HG03196 (cell line): Measurements from ENCODE around the gene ZNF786.
"Not testable (repeated sequence)": the region's sequence is repeated elsewhere in the genome, so short reads cannot be mapped to it uniquely, and the experiment has no call there.

Experiments used
- ATAC-seq: cut with Tn5 transposase; IDR thresholded peaks from one replicate; pipeline ENCODE4 v1.9.1; 2021; ENCODE audit not compliant: unreplicated experiment

Gene ZNF786, protein sequence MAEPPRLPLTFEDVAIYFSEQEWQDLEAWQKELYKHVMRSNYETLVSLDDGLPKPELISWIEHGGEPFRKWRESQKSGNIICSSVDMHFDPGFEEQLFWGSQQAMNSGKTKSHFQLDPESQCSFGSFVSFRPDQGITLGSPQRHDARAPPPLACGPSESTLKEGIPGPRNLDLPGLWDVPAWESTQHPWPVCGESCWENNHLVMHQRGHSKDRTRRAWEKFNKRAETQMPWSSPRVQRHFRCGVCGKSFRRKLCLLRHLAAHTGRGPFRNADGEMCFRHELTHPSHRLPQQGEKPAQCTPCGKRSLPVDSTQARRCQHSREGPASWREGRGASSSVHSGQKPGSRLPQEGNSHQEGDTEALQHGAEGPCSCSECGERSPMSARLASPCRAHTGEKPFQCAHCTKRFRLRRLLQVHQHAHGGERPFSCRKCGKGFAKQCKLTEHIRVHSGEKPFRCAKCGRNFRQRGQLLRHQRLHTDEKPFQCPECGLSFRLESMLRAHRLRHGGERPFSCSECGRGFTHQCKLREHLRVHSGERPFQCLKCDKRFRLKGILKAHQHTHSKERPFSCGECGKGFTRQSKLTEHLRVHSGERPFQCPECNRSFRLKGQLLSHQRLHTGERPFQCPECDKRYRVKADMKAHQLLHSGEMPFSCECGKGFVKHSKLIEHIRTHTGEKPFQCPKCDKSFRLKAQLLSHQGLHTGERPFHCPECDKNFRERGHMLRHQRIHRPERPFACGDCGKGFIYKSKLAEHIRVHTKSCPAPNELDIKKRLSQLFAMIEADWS

DNA sequence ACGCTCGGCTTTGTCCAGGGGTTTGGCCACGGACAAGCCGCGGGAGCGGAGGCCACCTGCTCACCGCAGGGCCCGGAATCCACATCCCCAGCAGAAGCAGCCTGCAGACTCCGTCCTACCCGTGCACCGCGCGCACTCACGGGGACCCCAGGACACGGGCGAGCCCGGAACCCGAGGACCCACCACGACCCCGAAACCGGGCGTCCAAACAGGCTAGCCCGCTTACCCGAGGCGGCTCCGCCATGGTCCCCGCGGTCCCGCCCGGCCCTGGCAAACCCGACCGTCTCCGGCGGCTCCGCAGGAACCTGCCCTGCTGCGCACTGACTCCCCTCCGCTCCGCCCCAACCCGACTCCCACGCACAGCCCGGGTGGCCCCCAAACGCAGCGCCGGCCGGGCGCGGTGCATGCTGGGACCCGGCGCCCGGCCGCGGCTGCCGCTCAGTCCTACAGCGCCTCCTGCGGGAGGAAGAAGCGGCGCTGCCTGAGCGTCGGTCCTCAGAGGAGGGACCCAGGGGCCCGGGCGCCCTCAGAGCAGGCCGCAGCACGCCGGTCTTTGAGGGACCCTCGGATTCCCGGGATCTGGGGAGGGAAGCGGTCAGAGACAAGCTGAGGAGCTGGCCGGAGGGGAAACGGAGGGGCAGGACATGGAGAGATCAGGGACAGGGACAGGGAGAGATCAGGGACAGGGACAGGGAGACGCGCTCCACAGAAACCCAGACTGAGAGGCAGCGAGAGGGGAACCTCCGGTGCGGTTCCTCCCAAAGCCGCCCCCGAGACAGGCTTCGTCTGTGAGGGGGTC lies at the start of gene ZNF786:
Gene ZNF786 (minus strand): TSS at position 322 of the 799 bp plus-strand sequence. CDS start 78 bp downstream, at position 244.
- peak; percentile 89 for ATAC-seq

DNA sequence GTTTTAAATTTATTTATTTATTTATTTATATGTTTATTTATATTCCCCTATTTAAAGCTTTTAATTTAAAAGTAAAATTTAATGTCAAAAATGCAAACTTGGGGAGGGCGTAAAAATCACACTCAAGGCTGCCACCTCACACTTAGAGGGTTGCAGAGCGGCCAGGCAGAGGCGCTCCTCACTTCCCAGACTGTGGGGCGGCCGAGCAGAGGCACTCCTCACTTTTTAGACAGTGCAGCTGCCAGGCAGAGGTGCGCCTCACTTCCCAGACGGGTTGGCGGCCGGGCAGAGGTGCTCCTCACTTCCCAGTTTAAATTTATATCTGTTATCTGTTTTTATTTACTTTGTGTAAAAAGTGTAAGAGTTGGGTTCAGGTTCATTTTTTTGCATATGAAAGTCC lies 45.6 kb upstream of the ZNF786 start:
- ATAC-seq = no peak

DNA sequence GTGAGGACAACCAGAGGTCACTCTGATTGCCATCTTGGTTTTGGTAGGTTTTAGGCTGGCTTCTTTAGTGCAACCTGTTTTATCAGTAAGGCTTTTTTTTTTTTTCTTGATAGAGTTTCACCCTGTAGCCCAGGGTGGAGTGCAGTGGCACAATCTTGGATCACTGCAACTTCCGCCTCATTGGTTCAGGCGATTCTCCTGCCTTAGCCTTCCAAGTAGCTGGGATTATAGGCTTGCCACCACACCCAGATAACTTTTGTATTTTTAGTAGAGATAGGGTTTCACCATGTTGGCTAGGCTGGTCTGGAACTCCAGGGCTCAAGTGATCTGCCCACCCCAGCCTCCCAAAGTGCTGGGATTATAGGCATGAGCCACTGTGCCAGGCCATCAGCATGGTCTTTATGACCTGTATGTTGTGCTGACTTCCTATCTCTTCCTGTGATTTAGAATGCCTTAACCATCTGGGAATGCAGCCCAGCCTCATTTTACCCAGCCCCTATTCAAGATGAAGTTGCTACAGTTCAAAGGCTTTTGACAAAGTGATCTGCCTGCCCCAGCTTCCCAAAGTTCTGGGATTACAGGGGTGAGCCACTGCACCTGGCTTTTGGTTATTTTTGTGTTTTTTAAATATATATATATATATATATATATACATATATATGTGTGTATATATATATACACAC lies 42.7 kb upstream of the ZNF786 start:
- no peak for ATAC-seq

DNA sequence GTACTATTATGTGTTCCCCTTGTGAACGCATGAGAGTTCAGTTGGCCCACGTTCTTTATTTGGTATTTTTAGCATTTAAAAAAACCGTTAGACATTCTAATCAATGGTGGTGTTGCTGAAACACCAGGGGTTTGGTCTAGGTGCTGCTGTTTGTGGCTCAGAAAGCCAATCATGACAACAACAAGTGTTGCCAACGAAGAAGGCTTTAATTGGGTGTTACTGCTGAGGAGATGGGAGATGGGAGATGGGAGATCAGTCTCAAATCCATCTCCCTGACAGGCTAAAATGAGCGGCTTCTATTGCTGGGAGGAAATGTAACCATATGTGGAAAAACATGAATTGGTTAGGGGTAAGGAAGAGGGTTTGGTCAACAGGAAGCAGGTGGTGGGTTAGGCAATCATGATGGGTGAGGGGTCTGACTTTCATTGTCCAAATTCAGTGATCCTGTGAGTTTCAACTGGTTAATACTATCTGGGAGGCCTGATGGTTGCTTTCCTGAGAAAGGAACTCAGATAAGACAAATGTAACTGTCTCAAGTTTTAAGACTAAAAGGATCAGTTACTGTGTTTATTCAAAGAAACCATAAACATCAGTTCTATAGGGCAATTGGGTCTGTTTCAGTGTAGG lies 40.2 kb upstream of the ZNF786 start:
- no peak for ATAC-seq

DNA sequence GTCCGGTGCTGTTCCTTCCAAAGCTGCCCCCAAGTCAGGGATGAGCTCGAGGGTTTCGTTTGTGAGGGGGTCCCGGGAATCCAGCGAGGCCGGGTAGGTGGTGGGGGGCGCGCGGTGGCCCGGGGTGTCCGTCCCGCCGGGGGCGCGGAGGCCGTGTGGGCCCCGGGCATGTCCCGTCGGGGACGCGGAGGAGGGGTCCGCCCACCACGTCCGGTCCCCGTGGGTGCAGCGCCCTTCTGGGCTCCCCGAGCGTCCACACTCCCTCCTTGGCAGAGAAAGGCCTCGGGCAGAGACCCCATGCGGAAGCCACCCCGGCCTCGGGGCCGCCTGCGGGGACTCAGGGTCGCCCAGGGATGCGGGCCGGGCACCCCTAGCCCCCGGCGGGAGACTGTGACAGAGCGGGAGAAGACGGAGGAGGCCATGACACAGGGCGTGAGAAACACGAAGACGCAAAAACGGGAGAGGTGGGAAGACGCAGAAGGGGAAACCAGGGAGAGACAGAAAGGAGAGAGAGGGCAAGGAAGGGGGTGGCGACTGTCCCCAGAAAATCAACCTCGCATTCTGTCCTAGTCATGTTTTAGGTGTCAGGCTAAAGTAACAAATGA lies 36.2 kb upstream of the ZNF786 start:
- peak; percentile 44 for ATAC-seq

DNA sequence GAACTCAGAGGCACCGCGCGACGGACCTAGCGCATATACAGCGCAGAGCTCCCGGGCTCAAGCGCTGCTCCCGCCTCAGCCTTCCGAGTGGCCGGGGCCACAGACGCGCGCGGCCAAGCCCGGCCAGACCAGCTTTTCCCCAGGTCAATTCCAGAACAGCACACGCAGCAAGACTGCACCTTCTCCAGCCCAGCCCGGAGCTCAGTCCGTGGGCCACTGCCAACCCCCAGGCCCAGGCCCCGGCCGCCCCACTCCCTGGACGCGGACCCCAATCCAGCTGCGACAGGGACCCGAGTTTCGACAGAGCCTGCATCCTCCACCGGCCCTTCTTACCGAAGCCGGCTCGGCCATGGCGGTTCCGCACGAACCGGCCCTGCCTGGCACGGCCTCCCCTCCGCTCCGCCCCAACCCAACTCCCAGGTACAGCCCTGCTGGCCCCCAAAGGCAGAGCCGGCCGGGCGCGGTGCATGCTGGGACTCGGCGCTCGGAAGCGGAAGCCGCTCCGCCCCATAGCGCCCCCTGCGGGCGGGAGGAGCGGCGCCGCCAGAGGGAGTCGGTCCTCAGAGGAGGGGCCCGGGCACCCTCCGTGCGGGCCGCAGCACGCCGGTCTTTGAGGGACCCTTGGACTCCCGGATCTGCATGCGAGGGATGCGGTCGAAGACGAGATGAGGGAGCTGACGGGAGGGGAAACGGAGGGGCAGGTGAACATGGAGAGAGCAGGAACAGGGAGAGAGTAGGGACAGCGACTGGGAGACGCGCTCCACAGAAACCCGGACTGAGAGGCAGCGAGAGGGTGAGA lies 35.5 kb upstream of the ZNF786 start, which contains the start of gene ZNF425:
Gene ZNF425 (minus strand): TSS at position 462 of the 799 bp plus-strand sequence. CDS start 111 bp downstream, at position 351.
- ATAC-seq = peak; percentile 86

DNA sequence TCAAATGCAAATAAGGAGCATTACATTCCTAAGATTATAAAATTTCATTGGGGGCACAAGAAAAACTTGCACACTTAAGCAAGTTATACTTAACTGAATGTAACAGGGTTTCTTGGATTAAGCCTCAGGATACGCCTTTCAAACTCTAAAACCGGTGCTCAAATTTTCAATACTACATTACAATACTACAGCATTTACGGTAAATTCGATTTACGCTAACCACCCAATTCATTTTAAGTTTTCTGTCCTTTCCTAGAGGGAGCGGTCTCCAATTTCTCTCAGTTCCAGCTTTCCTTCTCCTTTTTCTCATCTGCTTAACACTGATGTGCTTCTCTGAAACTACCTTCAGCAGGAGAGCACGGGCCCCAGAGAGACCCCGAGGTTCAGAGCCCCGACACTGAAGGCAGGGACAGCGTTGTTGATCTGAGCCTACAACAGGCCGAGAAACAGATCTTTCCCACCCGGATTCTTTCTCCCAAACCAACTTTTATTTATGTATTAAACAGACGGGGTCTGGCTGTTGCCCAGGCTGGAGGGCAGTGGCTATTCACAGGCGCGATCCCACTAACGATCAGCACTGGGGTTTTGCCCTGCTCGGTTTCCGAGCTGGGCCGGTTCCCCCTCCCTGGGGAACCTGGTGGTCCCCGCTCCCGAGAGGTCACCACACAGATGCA lies 34.8 kb upstream of the ZNF786 start:
- peak; percentile 3 for ATAC-seq

DNA sequence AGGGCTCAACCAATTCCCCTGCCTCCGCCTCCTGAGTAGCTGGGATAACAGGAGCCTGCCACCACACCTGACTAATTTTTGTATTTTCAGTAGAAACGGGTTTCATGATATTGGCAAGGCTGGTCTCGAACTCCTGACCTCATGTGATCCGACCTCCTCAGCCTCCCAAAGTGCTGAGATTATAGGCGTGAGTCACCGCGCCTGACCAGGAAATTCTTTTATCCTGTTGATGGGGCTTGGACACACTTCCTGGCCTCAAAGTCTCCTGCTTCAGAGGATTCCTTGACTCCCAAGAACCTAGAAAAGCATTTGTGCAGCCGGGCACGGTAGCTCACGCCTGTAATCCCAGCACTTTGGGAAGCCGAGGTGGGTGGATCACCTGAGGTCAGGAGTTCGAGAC lies 19.5 kb upstream of the ZNF786 start:
- no peak for ATAC-seq

DNA sequence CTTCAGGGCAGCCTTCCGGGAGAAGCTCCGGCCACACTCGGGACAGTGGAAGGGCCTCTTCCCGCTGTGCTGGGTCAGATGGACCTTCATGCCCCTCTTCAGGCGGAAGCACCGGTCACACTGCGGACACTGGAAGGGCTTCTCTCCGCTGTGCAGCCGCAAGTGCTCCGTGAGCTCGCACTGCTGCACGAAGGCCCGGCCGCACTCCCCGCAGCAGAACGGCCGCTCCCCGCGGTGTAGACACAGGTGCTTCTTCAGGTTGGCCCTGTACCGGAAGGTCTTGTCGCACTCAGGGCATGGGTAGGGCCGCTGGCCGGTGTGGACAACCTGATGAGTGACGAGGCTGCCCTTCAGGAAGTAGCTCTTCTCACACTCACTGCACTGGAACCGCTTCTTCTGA lies 14.2 kb upstream of the ZNF786 start:
- no peak for ATAC-seq

DNA sequence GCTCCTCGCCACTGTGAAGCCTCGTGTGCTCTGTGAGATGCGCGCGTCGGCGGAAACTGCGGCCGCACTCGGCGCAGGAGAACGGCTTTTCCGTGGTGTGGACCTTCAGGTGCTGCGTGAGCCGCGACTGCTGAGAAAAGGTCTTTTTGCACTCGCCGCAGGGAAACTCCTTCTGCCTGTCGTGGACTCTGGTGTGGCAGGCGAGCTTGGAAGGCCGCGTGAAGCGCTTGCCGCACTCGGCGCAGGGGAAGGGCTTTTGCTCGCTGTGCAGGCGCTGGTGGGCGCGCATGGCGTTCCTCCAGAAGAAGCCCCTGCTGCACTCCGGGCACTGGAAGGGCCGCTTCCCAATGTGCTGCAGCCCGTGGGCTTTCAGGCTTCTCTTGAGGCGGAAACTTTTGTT lies 13.7 kb upstream of the ZNF786 start:
- ATAC-seq = no peak

DNA sequence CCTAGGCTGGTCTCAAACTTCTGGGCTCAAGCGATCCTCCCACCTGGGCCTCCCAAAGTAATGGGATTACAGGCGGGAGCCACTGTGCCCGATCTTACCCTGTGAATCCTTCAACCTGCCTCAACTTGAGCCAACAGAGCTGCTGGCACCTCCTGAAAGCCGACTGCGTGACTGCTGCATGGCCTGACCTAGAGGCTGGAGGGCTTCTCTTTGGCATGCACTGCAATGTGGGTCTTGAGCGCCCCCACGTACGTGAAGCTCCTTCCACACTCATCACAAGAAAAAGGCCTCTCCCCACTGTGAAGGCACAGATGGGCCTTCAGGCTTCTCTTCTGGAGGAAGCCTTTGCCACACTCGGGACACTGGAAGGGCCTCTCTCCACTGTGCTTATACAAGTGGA lies 12.9 kb upstream of the ZNF786 start:
- no peak for ATAC-seq

DNA sequence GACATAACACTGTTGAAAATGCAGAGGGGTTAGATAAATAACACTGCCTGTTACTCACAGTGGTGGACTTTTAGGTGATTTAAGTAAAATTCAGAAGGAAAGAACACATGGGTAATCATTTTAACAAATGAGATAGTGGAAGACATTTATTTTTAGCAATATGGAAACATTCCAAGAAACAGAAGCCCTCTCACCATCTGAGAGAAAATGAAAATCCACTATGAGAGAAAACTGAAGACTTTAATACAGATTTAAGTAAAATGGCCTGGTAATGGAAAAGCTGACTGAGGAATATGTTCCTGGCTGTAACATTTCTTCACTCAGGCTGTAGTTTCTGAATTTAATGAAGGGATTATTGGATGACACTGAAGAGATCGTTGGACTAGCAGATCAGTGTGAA lies 12.1 kb upstream of the ZNF786 start:
- ATAC-seq = no peak

DNA sequence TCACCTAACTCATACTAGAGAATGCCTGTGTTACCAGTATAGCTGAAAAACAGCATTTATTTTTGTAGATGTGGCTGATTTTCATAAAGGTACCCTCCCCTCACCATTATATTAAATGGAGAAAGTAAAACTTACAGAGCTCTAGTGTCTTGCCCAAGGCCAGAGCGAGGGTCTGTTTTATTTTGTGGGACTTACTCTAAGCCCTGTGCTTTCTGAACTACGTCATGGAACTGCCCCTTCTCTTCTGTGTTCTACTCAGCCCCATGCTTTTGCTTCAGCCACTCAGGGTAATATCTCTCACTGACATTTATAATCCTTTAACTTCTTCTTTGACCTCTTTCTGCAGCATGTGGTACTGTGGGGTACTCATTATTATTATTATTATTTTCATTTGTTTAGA lies 10.3 kb upstream of the ZNF786 start:
- ATAC-seq = no peak

DNA sequence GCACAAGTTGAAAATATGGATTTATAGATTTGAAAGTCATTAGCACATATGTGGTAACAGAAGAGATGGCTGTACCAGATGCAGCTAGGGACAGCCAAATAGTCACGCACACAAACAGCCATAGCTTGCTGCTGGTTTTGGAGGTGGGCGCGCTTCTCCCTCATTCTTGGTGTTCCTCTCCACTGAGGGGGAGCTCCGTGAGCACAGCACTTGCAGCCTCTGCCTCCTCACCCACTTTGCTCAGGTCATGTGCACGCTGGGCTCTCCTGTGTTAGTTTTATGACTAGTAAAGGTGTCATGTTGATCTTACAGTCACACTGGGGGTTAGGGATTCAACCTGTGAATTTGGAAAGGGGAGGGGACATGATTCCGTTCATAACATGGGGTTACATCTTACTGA lies 8.5 kb upstream of the ZNF786 start:
- no peak for ATAC-seq

DNA sequence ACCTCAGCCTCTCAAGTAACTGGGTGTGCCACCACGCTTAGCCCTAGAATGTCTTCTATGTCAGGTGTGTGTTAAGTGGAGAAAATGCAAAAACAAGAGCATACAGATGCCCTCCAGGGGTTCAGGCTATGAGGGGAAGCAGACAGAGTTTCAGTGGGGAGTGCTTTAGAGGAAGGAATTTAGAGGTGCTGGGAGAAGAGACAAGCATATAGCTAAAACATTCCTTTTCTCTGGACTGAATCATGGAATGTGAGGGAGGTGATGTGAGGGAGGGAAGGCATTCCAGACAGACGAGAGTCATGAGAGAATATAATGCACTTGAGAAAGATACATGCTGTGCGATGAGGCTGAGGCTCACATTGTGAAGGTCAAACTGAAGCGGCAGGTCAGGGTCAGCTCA lies 6.6 kb upstream of the ZNF786 start:
- ATAC-seq = no peak

DNA sequence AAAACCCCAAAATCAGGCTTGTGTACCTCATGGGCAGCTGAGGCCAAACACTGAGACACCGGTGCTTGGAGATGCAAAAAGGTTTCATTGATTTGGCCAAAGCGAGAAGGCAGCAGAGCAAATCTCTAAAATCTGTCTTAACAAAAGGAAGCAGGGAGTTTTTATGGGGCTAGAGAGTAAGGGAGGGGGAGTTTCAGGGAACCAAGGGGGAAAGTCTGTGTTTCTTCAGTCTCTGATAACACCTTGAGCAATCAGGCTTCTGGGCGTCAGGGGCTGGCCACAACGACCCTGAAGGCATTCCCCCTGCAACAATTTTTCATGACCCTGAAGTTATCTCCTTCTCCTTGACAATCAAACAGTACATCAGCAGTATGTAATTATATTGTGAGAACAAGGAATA lies 2.7 kb upstream of the ZNF786 start:
- no peak for ATAC-seq

DNA sequence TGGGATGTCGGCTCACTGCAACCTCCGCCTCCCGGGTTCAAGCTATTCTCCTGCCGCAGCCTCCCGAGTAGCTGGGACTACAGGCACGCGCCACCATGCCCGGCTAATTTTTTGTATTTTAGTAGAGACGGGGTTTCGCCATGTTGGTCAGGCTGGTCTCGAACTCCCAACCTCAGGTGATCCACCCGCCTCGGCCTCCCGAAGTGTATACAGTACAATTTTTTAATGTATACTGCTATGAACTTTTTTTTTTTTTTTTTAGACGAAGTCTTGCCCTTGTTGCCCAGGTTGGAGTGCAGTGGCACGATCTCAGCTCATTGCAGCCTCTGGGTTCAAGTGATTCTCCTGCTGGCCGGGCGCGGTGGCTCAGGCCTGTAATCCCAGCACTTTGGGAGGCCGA lies 1.7 kb upstream of the ZNF786 start:
- ATAC-seq = not testable (repeated sequence)

DNA sequence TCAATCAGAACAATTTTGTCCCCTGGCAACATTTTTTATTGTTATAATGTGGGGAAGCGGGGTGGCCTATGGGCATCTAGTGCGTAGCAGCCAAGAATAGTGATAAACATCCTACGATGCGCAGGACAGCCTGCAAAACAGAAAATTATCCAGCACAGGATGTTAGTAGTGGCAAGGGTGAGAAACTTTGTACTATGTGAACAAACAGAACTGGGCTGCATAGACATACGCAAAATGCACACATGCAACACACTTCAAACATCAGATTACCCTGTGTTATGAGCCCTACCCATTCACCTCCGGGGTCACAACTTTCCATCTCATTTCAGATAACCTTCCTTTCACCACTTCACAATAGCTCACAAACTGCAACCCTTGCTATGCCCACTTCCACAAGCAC lies 3.1 kb downstream of the ZNF786 start:
- no peak for ATAC-seq

DNA sequence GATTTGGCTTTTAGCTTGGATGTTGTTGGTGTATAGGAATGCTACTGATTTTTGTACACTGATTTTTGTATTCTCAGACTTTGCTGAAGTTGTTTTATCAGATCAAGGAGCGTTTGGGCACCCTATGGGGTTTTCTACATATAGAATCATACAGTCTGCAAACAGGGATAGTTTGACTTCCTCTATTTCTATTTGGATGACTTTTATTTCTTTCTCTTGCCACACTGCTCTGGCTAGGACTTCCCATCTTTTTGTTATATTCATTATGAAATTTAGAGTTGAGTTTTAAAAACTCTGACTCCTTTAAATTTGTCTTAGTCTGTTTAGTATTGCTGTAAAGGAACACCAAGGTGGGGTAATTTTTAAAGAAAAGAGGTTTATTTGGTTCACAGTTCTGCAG lies 4.7 kb downstream of the ZNF786 start:
- no peak for ATAC-seq
